Testis (tissue), 2 donors: ENCODE measurements around the gene NLGN1.

ENCODE experiments used
- POLR2A ChIP-seq: fragments of 450-650 bp; IDR thresholded peaks from one replicate; pipeline ENCODE4 v1.6.1; 2017; ENCODE audit warnings: antibody characterized with exemption, mild to moderate bottlenecking, moderate library complexity
- TF ChIP-seq, protein P1 (sequence below), 3 experiments: fragments of 450-650 bp in 2 of 3; fragments of 200-600 bp in 1 of 3; sonication (generic) in 1 of 3; IDR thresholded peaks; one replicate each; pipeline ENCODE4 v1.5.1; 2016 to 2019; ENCODE audit warnings: antibody characterized with exemption in 3 of 3, mild to moderate bottlenecking in 2 of 3, moderate library complexity in 1 of 3

DNA sequence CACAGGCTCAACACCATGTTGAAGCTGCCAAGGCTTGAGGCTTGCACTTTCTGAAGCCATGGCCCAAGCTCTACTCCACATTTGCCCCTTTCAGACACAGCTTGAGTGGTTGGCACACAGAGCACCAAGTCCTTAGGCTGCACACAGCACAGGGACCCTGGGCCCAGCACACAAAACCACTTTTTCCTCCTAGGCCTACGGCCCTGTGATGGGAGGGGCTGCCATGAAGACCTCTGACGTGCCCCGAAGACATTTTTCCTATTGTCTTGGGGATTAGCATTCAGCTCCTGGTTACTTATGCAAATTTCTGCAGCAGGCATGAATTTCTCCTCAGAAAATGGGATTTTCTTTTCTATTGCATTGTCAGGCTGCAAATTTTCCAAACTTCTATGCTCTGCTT is 445.5 kb downstream of the NLGN1 start:
- no peak for TF ChIP-seq POLR2A
- TF ChIP-seq, protein P1, sequence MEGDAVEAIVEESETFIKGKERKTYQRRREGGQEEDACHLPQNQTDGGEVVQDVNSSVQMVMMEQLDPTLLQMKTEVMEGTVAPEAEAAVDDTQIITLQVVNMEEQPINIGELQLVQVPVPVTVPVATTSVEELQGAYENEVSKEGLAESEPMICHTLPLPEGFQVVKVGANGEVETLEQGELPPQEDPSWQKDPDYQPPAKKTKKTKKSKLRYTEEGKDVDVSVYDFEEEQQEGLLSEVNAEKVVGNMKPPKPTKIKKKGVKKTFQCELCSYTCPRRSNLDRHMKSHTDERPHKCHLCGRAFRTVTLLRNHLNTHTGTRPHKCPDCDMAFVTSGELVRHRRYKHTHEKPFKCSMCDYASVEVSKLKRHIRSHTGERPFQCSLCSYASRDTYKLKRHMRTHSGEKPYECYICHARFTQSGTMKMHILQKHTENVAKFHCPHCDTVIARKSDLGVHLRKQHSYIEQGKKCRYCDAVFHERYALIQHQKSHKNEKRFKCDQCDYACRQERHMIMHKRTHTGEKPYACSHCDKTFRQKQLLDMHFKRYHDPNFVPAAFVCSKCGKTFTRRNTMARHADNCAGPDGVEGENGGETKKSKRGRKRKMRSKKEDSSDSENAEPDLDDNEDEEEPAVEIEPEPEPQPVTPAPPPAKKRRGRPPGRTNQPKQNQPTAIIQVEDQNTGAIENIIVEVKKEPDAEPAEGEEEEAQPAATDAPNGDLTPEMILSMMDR (IDR thresholded peaks at IDR 0.05): no peak
